Hepatocyte (in vitro differentiated cells): ENCODE results near the gene PARD3B.

Source experiments
- CTCF ChIP-seq: fragments of 200-600 bp; sonication (generic); IDR thresholded peaks from 2 replicates; pipeline ENCODE4 v1.5.1; 2016; ENCODE audit warnings: antibody characterized with exemption, mild to moderate bottlenecking; ENCODE audit not compliant: poor library complexity
- EZH2 ChIP-seq: fragments of 200-600 bp; sonication (generic); IDR thresholded peaks from 2 replicates; pipeline ENCODE4 v1.6.1; 2016; ENCODE audit warnings: antibody characterized with exemption, mild to moderate bottlenecking, borderline replicate concordance

- TF ChIP-seq EZH2 (no peak), CTCF (no peak)
These were observed 929.6 kb downstream of the PARD3B start for GRCh38 chr2:205474741-205475415.
